H9 (cell line): ENCODE measurements around the gene WHRN. TPM values are rescaled to one million over a fixed set of nuclear protein-coding genes. Genes with fewer than 3 reads are reported as not detected.

Experiments used
- DNase-seq: peaks from one replicate; pipeline ENCODE4 v3.0.0-alpha.2; 2017
- H2AFZ ChIP-seq: one replicate; pipeline ENCODE4 v1.6.1; 2013; ENCODE audit warnings: mild to moderate bottlenecking, low read length, control low read depth, moderate library complexity
- H2AK5ac ChIP-seq: 2 replicates; pipeline ENCODE4 v1.6.1; 2013; ENCODE audit warnings: low read length, control low read depth, mixed read lengths; ENCODE audit not compliant: insufficient read length
- H2BK120ac ChIP-seq: one replicate; pipeline ENCODE4 v1.6.1; 2013; ENCODE audit warnings: low read depth, mild to moderate bottlenecking, low read length, control low read depth, inconsistent platforms; ENCODE audit not compliant: poor library complexity, severe bottlenecking
- H2BK12ac ChIP-seq: 2 replicates; pipeline ENCODE4 v1.6.1; 2013; ENCODE audit warnings: low read length, control low read depth, mixed read lengths, low read depth; ENCODE audit not compliant: insufficient read length
- H2BK15ac ChIP-seq: 2 replicates; pipeline ENCODE4 v1.6.1; 2013; ENCODE audit warnings: low read depth, low read length, control low read depth
- H2BK20ac ChIP-seq: one replicate; pipeline ENCODE4 v1.6.1; 2013; ENCODE audit warnings: low read depth, mild to moderate bottlenecking, low read length, control low read depth, inconsistent platforms; ENCODE audit not compliant: poor library complexity, severe bottlenecking
- H2BK5ac ChIP-seq: 2 replicates; pipeline ENCODE4 v1.6.1; 2013; ENCODE audit warnings: low read length, control low read depth, mixed read lengths; ENCODE audit not compliant: insufficient read length
- H3K14ac ChIP-seq: 2 replicates; pipeline ENCODE4 v1.6.1; 2013; ENCODE audit warnings: low read length, control low read depth; ENCODE audit not compliant: insufficient read depth
- H3K18ac ChIP-seq: 2 replicates; pipeline ENCODE4 v1.6.1; 2013; ENCODE audit warnings: low read depth, mild to moderate bottlenecking, mixed read lengths, low read length, control low read depth; ENCODE audit not compliant: insufficient read length
- H3K23ac ChIP-seq: 2 replicates; pipeline ENCODE4 v1.6.1; 2013; ENCODE audit warnings: low read length, control low read depth, mixed read lengths, low read depth; ENCODE audit not compliant: insufficient read length
- H3K23me2 ChIP-seq: 2 replicates; pipeline ENCODE4 v1.6.1; 2013; ENCODE audit warnings: low read depth, mild to moderate bottlenecking, mixed read lengths, low read length, control low read depth; ENCODE audit not compliant: insufficient read length, poor library complexity, severe bottlenecking
- H3K27ac ChIP-seq: 2 replicates; pipeline ENCODE4 v1.5.1; 2013; ENCODE audit warnings: low read length, control low read depth, mixed read lengths, low read depth; ENCODE audit not compliant: insufficient read length
- H3K27me3 ChIP-seq: 2 replicates; pipeline ENCODE4 v1.6.1; 2013; ENCODE audit warnings: low read length, control low read depth, inconsistent platforms; ENCODE audit not compliant: insufficient read depth
- H3K4ac ChIP-seq: 2 replicates; pipeline ENCODE4 v1.6.1; 2013; ENCODE audit warnings: low read depth, mild to moderate bottlenecking, control low read depth, inconsistent platforms, low read length, moderate library complexity
- H3K4me1 ChIP-seq: 2 replicates; pipeline ENCODE4 v1.6.1; 2013; ENCODE audit warnings: low read length, control low read depth, inconsistent platforms; ENCODE audit not compliant: insufficient read depth
- H3K4me2 ChIP-seq: 2 replicates; pipeline ENCODE4 v1.6.1; 2013; ENCODE audit warnings: low read length, control low read depth, mixed read lengths; ENCODE audit not compliant: insufficient read length, insufficient read depth
- H3K56ac ChIP-seq: 2 replicates; pipeline ENCODE4 v1.6.1; 2013; ENCODE audit warnings: low read depth, mild to moderate bottlenecking, mixed read lengths, low read length, control low read depth; ENCODE audit not compliant: insufficient read length
- H3K79me1 ChIP-seq: 2 replicates; pipeline ENCODE4 v1.6.1; 2013; ENCODE audit warnings: low read depth, mild to moderate bottlenecking, moderate library complexity, low read length, control low read depth, inconsistent platforms; ENCODE audit not compliant: insufficient read depth, poor library complexity, severe bottlenecking
- H3K79me2 ChIP-seq: 2 replicates; pipeline ENCODE4 v1.6.1; 2013; ENCODE audit warnings: low read length, control low read depth, inconsistent platforms; ENCODE audit not compliant: insufficient read depth
- H3K9ac ChIP-seq: 2 replicates; pipeline ENCODE4 v1.6.1; 2013; ENCODE audit warnings: low read length, control low read depth, mixed read lengths; ENCODE audit not compliant: insufficient read length; ENCODE audit errors: extremely low read depth
- H3K9me3 ChIP-seq: one replicate; pipeline ENCODE4 v1.6.1; 2013; ENCODE audit warnings: low read depth, low read length, inconsistent platforms; ENCODE audit not compliant: control insufficient read depth
- H3T11ph ChIP-seq: one replicate; pipeline ENCODE4 v1.6.1; 2013; ENCODE audit warnings: mild to moderate bottlenecking, low read length, control low read depth, inconsistent platforms
- H4K20me1 ChIP-seq: one replicate; pipeline ENCODE4 v1.6.1; 2013; ENCODE audit not compliant: control insufficient read depth, insufficient read length, insufficient read depth
- H4K5ac ChIP-seq: 2 replicates; pipeline ENCODE4 v1.6.1; 2013; ENCODE audit warnings: low read depth, mild to moderate bottlenecking, mixed read lengths, low read length, control low read depth; ENCODE audit not compliant: insufficient read length
- H4K8ac ChIP-seq: replicated peaks from 2 replicates; pipeline ENCODE4 v1.6.1; 2013; ENCODE audit warnings: low read length, control low read depth, mixed read lengths, low read depth; ENCODE audit not compliant: insufficient read length
- H4K91ac ChIP-seq: 2 replicates; pipeline ENCODE4 v1.6.1; 2013; ENCODE audit warnings: low read depth, mild to moderate bottlenecking, moderate library complexity, mixed read lengths, low read length, control low read depth; ENCODE audit not compliant: insufficient read length
- H3K27ac Mint-ChIP-seq, 3 experiments: 2 replicates in 2 of 3; 3 replicates in 1 of 3; pipeline ENCODE4 v1.8.0; 2020 to 2021; ENCODE audit warnings: mixed read lengths in 3 of 3, mild to moderate bottlenecking in 1 of 3, moderate library complexity in 1 of 3
- H3K27me3 Mint-ChIP-seq: 2 replicates; pipeline ENCODE4 v1.8.0; 2021; ENCODE audit warnings: low read depth, mild to moderate bottlenecking, moderate library complexity, mixed read lengths
- H3K36me3 Mint-ChIP-seq, 3 experiments: 2 replicates in 2 of 3; 3 replicates in 1 of 3; pipeline ENCODE4 v1.8.0; 2020 to 2021; ENCODE audit warnings: low read depth in 3 of 3, mixed read lengths in 3 of 3; ENCODE audit not compliant: insufficient read depth in 1 of 3
- H3K4me1 Mint-ChIP-seq, 2 experiments: 2 replicates each; pipeline ENCODE4 v1.8.0; 2020; ENCODE audit warnings: mixed read lengths in 2 of 2
- H3K4me3 Mint-ChIP-seq, 2 experiments: 2 replicates in 1 of 2; 3 replicates in 1 of 2; pipeline ENCODE4 v1.8.0; 2020 to 2021; ENCODE audit warnings: mild to moderate bottlenecking in 2 of 2, mixed read lengths in 2 of 2, moderate library complexity in 1 of 2
- H3K9me3 Mint-ChIP-seq, 2 experiments: 2 replicates in 1 of 2; 3 replicates in 1 of 2; pipeline ENCODE4 v1.8.0; 2020; ENCODE audit warnings: mild to moderate bottlenecking in 2 of 2, mixed read lengths in 2 of 2, moderate library complexity in 1 of 2
- CTCF ChIP-seq: fragments of 200-600 bp; sonication (generic); conservative IDR thresholded peaks from 3 replicates; pipeline ENCODE4 v1.8.0; 2021; ENCODE audit warnings: antibody characterized with exemption, mild to moderate bottlenecking
- WGBS: extraction: QIAGEN DNeasy Blood & Tissue Kit; methylation state at CpG from one replicate; pipeline ENCODE4 v1.1.7; 2013; ENCODE audit warnings: missing lambda C conversion rate, low lambda C conversion rate, mixed read lengths; ENCODE audit not compliant: insufficient read length; ENCODE audit errors: extremely low coverage; 5-methylcytosine and 5-hydroxymethylcytosine counted together
- total RNA-seq: library from RNA; stranded (reverse); gene quantifications from 2 replicates; pipeline ENCODE4 v1.2.1, GENCODE V29; 2021

The WHRN gene
- total RNA-seq, 1 experiment from 2014 or later: 2.2 TPM

GRCh38 chr9:114476891-114477469, 28.3 kb downstream of the WHRN start:
- H3K27ac ChIP-seq: no peak overlapping the region
- H2BK12ac ChIP-seq: no peak overlapping the region
- H2BK5ac ChIP-seq: no peak overlapping the region
- H4K5ac ChIP-seq: no peak overlapping the region
- no peaks in the 10 kb centered on the region; the same call in 1 of the 2 replicates for H3K27me3 Mint-ChIP-seq
- no peak overlapping the region; the same call in 1 of the 2 replicates for H2BK15ac ChIP-seq
- no peak overlapping the region for H4K91ac ChIP-seq
- H3K23me2 ChIP-seq: no peaks in the 10 kb centered on the region
- no peaks in the 10 kb centered on the region for H3K79me1 ChIP-seq
- H3K4me3 Mint-ChIP-seq: no peak overlapping the region
- H3K9me3 ChIP-seq: no peaks in the 10 kb centered on the region
- no peak overlapping the region for H2BK20ac ChIP-seq
- no peaks in the 10 kb centered on the region for H3K9me3 Mint-ChIP-seq
- no peak overlapping the region for H3K56ac ChIP-seq
- no peak overlapping the region for H3K4me2 ChIP-seq
- H4K20me1 ChIP-seq: no peaks in the 10 kb centered on the region
- H3K9ac ChIP-seq: no peak overlapping the region
- no peak overlapping the region for H2AFZ ChIP-seq
- H3K79me2 ChIP-seq: no peaks in the 10 kb centered on the region
- H2BK120ac ChIP-seq: no peak overlapping the region
- H3K14ac ChIP-seq: no peak overlapping the region; the same call in 1 of the 2 replicates
- no peak for TF ChIP-seq CTCF
- DNase-seq: no peak
- H4K8ac ChIP-seq: no peak overlapping the region
- no peak overlapping the region for H3K18ac ChIP-seq
- H3K23ac ChIP-seq: no peak overlapping the region
- peaks cover 0 to 2% (median 0%) of the 10 kb centered on the region in 3 experiments; a peak in 2 of 7 replicates for H3K36me3 Mint-ChIP-seq
- no peaks in the 10 kb centered on the region for H3K27me3 ChIP-seq
- H3K4ac ChIP-seq: no peak overlapping the region
- H3K4me1 Mint-ChIP-seq: peaks cover 16% of the 10 kb centered on the region in 2 experiments
- WGBS: no CpG with 5 or more reads among the region's 9 CpGs
- H3K27ac Mint-ChIP-seq: peak overlapping the region in 1 of 3 experiments; percentile 82; a peak in 1 of 7 replicates
- no peak overlapping the region for H2AK5ac ChIP-seq
- H3K4me1 ChIP-seq: no peaks in the 10 kb centered on the region; the same call in 1 of the 2 replicates
- no peak overlapping the region for H3T11ph ChIP-seq
